HG02970 (cell line): ENCODE measurements around the gene C22orf39.

Experiments
- ATAC-seq: cut with Tn5 transposase; IDR thresholded peaks from one replicate; pipeline ENCODE4 v1.9.1; 2021; ENCODE audit warnings: mild to moderate bottlenecking, moderate library complexity, moderate number of reproducible peaks; ENCODE audit not compliant: unreplicated experiment, low FRiP score

The C22orf39 gene

GRCh38 chr22:19477321-19478044 is 30.0 kb upstream of the C22orf39 start:
- ATAC-seq: no peak

DNA sequence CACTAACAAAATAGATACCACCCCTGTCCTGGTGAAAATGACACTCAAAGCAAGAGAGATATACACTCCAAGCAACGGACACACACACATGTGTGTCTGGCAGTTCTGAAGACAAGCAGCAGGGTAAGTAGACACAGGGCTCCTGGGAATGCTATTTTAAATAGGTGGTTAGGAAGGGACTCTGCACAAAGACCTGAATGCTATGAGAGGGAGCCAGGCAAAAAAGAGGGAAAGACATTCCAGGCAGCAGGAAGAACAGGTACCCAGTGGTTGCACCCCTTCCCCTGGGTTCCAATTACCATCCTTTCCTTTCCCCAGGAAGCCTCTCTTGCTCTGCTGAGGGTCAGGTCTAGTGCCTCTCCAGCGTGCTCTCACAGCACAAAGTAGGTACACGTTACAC is 28.5 kb upstream of the C22orf39 start:
- ATAC-seq: no peak

DNA sequence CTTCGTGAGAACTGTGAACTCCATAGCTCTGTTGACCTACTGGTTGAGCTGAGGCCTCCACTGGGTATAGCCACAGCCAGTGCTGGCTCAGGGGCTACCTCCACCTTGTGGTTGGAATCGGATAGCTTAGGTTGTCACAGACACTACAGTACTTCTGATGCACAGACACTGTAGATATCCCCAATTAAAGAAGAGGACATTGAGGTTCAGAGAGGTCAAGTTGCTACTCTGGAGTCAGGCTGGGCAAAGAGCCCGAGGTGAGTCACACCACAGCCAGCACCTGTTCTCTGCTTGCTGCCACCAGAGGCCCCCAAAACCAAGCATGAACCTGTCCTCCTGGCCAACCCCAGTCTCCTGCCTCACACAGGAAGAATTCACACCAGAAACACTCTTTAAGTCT is 26.1 kb upstream of the C22orf39 start:
- ATAC-seq: no peak

- no peak for ATAC-seq
These were observed 24.7 kb upstream of the C22orf39 start for GRCh38 chr22:19472233-19472632.

DNA sequence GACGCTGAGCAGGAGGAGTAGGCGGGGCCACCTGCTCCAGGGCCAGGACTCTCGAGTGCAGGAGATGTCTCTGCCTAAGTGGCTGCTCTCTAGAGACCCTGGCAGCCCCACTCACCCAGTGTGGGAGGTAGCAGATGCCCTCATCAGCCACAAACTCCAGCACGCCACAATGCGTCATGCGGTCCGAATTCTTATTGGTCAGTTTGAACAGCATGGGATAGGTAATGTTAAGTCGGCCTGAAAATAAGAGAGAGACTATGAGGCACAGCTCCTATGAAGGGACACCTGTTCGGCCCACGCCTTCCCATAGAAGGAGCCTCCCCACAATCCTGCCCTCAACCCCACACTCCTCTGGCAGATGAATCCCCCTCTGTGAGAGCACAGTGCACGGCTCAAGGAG is 24.1 kb upstream of the C22orf39 start:
- no peak for ATAC-seq

GRCh38 chr22:19470010-19470409 is 22.5 kb upstream of the C22orf39 start:
- ATAC-seq: no peak

DNA sequence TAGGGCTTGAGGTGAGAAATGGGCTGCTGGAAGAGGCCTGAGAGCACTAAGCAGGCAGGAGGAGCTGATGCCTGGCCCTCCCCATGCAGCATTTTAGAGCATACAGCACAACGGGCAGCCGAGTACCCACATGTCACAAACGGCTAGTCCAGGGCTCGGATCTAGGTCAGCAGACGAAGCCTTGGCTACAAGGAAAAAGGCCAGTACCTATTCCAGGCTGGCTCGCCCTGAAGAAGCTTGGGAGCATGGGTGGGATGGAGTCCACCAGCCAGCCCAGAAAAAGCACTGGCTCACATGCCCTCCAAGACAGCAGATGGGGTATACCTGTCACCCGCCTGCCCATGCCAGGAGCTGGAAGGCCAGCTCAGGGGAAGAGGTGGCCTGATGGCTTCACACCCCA is 21.9 kb upstream of the C22orf39 start:
- no peak for ATAC-seq

DNA sequence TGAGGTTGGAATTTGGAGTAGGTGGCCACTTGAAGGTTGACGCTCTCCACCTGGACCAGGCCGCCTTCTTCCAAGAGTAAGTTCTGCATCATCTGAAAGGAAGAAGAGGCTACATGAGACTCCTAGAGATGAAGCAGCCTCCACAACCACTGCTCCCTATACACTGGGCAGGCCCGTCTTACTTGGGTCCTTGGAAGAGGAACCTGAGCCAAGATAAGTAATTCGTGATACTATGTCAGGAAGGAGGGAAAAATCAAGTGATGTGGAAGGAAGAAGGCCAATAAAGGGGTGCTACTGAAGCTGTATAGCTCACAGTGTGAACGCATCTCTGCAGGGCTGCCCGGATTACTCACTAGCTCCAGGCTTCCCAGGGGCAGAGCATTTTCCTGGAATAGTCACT is 20.4 kb upstream of the C22orf39 start:
- no peak for ATAC-seq

GRCh38 chr22:19466848-19467752 is 19.6 kb upstream of the C22orf39 start:
- no peak for ATAC-seq

DNA sequence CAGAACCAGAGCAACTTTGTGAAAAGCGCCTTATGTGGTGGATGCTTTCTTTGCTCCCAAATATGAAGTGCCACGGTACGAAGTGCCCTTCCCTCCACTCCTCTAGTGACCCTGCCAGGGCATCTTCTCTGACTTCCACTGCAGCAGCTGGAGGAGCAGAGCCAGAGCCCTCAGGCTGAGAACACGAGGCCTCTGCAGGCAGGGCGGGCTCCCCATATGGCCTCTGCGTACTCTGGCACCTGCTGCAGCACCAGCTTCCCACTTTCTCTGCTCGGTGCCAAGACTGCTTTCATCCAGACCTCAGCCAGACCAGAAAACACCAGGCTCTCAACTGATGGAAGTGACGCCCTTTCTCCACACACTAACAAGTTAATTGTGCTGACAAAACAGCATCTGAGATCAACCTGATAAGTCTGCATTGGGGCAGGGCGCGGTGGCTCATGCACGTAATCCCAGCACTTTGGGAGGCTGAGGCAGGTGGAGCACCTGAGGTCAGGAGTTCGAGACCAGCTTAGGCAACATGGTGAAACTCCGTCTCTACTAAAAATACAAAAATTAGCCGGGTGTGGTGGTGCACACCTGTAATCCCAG is 18.7 kb upstream of the C22orf39 start:
- ATAC-seq: no peak

- no peak for ATAC-seq
These were observed 17.5 kb upstream of the C22orf39 start for GRCh38 chr22:19464975-19465374.

DNA sequence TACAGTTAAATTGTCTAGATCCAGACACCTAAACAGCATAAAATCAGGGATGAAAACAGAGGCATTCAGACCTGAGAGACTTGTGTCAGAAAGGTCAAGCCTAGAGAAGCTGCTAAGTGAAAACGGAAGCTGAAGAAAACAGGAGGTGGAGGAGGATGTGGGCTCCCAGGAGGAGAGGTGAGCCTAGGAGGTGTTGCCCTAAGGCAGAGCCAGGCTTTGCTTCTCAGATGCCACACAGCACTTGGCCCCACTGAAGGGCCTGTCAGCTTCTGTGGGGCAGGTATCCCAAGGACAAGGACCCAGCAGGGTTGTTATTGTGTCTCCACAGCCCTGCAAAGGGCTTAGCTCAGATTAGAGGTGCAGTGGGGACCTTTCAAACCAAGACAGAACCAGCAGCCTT is 17.0 kb upstream of the C22orf39 start:
- no peak for ATAC-seq

- ATAC-seq: no peak
These were observed 16.3 kb upstream of the C22orf39 start for GRCh38 chr22:19463491-19464469.

GRCh38 chr22:19463008-19463407 is 15.5 kb upstream of the C22orf39 start:
- ATAC-seq: no peak

GRCh38 chr22:19461506-19461905 is 14.0 kb upstream of the C22orf39 start:
- no peak for ATAC-seq

DNA sequence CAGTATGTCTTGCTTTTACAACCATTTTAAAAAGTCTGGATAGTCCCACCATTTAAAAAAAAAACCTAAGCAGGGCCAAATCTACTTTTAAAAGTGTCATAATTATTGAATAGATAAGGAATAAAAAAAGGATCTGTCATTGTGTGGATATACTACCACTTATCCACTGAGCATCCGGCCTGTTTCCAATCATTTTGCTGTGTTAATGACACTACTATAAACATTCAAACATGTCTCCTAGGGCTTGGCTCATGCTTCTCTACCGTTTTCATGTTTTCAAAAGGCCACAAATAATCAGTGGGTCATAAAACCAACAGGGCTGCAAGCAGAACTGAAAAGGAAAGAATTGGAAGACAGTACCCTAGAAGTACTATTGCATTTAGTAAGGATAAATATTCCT is 12.5 kb upstream of the C22orf39 start:
- no peak for ATAC-seq

DNA sequence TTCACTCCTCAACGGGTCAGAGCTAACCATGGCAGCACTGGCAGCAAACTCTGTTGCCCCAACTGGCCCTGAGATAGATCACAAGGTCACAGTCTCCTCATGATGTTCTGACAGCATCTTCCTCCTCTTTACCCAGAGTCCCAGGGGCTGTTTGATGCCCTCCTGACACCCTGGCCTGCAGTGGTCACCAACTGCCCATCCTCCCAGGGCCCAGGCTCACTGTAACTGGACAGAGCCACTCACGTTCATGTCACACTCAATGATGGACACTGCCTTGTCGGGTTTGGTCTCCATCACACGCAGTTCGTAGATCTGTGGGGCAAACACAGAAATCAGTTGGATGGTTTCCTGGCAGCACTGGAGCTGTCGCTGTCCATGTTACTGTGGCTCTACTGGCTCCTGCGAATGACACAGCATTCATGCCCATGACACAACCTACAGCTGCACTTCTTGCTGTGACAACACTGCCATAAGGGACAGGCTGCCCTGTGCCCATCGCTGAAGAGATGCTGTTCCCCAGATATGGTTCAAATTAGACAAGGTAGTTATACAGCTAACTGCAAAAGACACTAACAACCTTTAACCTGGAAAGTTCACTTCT is 10.4 kb upstream of the C22orf39 start:
- ATAC-seq: no peak

- ATAC-seq: no peak
These were observed 9.0 kb upstream of the C22orf39 start for GRCh38 chr22:19456541-19456940.

DNA sequence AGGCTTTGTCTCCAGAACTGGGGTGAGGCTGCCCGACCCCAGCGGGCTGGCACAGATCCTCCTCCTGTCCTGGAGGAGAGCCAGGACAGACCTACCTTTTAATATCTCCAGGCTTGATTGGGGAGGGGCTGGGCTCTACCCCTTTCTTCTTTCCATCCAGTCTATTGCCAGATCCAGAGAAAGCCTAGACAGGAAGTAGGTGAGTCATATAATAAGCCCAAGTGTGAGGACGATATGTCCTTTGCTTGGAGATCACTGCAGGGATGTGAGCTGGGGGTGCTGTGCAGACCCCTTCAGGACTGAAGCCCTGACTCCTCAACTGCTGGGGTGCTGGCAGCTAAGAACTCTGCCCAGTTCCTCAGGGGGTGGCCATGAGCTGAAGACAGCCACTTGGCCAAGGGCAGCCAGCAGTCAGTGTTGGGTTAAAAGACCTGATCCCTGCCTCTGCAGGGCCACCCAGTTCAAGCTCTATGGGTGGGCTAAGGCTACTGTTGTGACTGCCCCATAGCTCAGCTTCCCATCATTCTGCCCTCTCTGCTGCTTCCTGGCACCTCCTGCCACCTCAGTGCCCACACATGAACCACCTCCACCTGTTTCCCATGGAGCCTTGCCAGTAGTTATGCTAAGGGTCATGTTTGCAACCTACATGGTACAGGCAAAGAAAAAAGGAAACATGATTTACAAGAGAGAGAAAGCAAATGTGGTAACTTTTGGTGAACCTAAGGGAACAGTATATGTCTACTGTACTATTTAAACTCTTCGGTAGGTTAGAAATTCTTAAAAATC is 8.3 kb upstream of the C22orf39 start:
- no peak for ATAC-seq
